Smooth muscle cell (in vitro differentiated cells): ENCODE measurements around the gene TTC3. TPM values are rescaled to one million over a fixed set of nuclear protein-coding genes. Genes with fewer than 3 reads are reported as not detected.
A peak's percentile ranks its signal among the peaks of the same experiment; 100 is the strongest.
"Not testable (repeated sequence)": the region's sequence is repeated elsewhere in the genome, so short reads cannot be mapped to it uniquely, and the experiment has no call there.

Source experiments
- DNase-seq: peaks from one replicate; lab custom pipeline; 2025; ENCODE audit not compliant: unreplicated experiment; lab: John Stamatoyannopoulos, UW
- H2AFZ ChIP-seq: fragments of 200-600 bp; sonication (generic); 2 replicates; pipeline ENCODE4 v1.6.0; 2016; ENCODE audit warnings: antibody characterized with exemption, low read depth, mild to moderate bottlenecking
- H3F3A ChIP-seq: fragments of 200-600 bp; sonication (generic); 2 replicates; pipeline ENCODE4 v1.6.0; 2017; ENCODE audit warnings: antibody characterized with exemption, low read depth
- H3K27ac ChIP-seq: fragments of 200-600 bp; sonication (generic); 2 replicates; pipeline ENCODE4 v1.5.1; 2016; ENCODE audit warnings: low read depth, mild to moderate bottlenecking
- H3K27me3 ChIP-seq: fragments of 200-600 bp; sonication (generic); 2 replicates; pipeline ENCODE4 v1.6.1; 2016; ENCODE audit warnings: low read depth, mild to moderate bottlenecking
- H3K36me3 ChIP-seq: fragments of 200-600 bp; sonication (generic); 2 replicates; pipeline ENCODE4 v1.5.1; 2016; ENCODE audit warnings: low read depth
- H3K4me1 ChIP-seq: fragments of 200-600 bp; sonication (generic); 2 replicates; pipeline ENCODE4 v1.5.1; 2016; ENCODE audit warnings: low read depth
- H3K4me2 ChIP-seq: fragments of 200-600 bp; sonication (generic); 2 replicates; pipeline ENCODE4 v1.6.0; 2016; ENCODE audit warnings: mild to moderate bottlenecking
- H3K4me3 ChIP-seq: fragments of 200-600 bp; sonication (generic); 2 replicates; pipeline ENCODE4 v1.5.1; 2016; ENCODE audit warnings: mild to moderate bottlenecking
- H3K79me2 ChIP-seq: fragments of 200-600 bp; sonication (generic); 2 replicates; pipeline ENCODE4 v1.6.0; 2016; ENCODE audit warnings: low read depth, mild to moderate bottlenecking
- H3K9ac ChIP-seq: fragments of 200-600 bp; sonication (generic); 2 replicates; pipeline ENCODE4 v1.6.0; 2016; ENCODE audit warnings: low read depth
- H3K9me3 ChIP-seq: fragments of 200-600 bp; sonication (generic); replicated peaks from 2 replicates; pipeline ENCODE4 v1.5.1; 2016; ENCODE audit warnings: low read depth
- H4K20me1 ChIP-seq: fragments of 200-600 bp; sonication (generic); 2 replicates; pipeline ENCODE4 v1.6.0; 2016; ENCODE audit warnings: low read depth
- CTCF ChIP-seq: fragments of 200-600 bp; sonication (generic); IDR thresholded peaks from 2 replicates; pipeline ENCODE4 v1.5.1; 2017; ENCODE audit warnings: borderline replicate concordance, mild to moderate bottlenecking, antibody characterized with exemption; ENCODE audit not compliant: insufficient read depth, poor library complexity, severe bottlenecking
- WGBS: methylation state at CpG from one replicate; pipeline ENCODE4 v1.1.7; 2016; ENCODE audit warnings: low lambda C conversion rate; 5-methylcytosine and 5-hydroxymethylcytosine counted together
- polyA plus RNA-seq: library from polyadenylated mRNA; unstranded; fragments of >200 nt; fragmentation: Nextera tagmentation; extraction: Ambion mirVana; gene quantifications from 2 replicates; pipeline ENCODE4 v1.2.1, GENCODE V29; 2016
- total RNA-seq: library from RNA; depleted of rRNA; stranded (reverse); fragments of >200 nt; gene quantifications from 2 replicates; pipeline ENCODE4 v1.2.3, GENCODE V29; 2014

TTC3 gene
- total and polyA plus RNA-seq, 2 experiments from 2014 or later = 193 to 224 TPM

- no peak overlapping the region for H3K4me2 ChIP-seq
- H3K79me2 ChIP-seq = peaks cover 10% of the 10 kb centered on the region
- H3K36me3 ChIP-seq = peaks cover 55% of the 10 kb centered on the region
- H3K4me1 ChIP-seq = peaks cover 28% of the 10 kb centered on the region
- peaks cover 29% of the 10 kb centered on the region for H3F3A ChIP-seq
- DNase-seq = no peak
- peaks cover 15% of the 10 kb centered on the region for H4K20me1 ChIP-seq
- H3K4me3 ChIP-seq = no peak overlapping the region
- no peak for TF ChIP-seq CTCF
- H3K9me3 ChIP-seq = peaks cover 5% of the 10 kb centered on the region
- H3K9ac ChIP-seq = no peak overlapping the region
- H3K27me3 ChIP-seq = no peaks in the 10 kb centered on the region
- H3K27ac ChIP-seq = no peak overlapping the region
- 89% methylated on average over 2 of the region's 2 CpGs for WGBS
- H2AFZ ChIP-seq = no peak overlapping the region
These were observed 63.2 kb downstream of the TTC3 start for GRCh38 chr21:37136261-37136660.

GRCh38 chr21:37136744-37137143 is 63.7 kb downstream of the TTC3 start:
- H3K27ac ChIP-seq = no peak overlapping the region
- H3K4me1 ChIP-seq = peaks cover 28% of the 10 kb centered on the region
- H3K9me3 ChIP-seq = peaks cover 5% of the 10 kb centered on the region
- H3K36me3 ChIP-seq = peaks cover 55% of the 10 kb centered on the region
- no peak for DNase-seq
- H3K4me2 ChIP-seq = no peak overlapping the region
- H2AFZ ChIP-seq = no peak overlapping the region
- TF ChIP-seq CTCF = no peak
- H4K20me1 ChIP-seq = peaks cover 10% of the 10 kb centered on the region
- no peak overlapping the region for H3K9ac ChIP-seq
- peaks cover 29% of the 10 kb centered on the region for H3F3A ChIP-seq
- peaks cover 10% of the 10 kb centered on the region for H3K79me2 ChIP-seq
- no peak overlapping the region for H3K4me3 ChIP-seq
- no peaks in the 10 kb centered on the region for H3K27me3 ChIP-seq

GRCh38 chr21:37139154-37139553 is 66.1 kb downstream of the TTC3 start:
- Histone ChIP-seq H3K27ac (peak overlapping the region; percentile 87), H3K9ac (peak overlapping the region; percentile 18), H3K79me2 (peaks cover 10% of the 10 kb centered on the region), H4K20me1 (peaks cover 7% of the 10 kb centered on the region), H3K36me3 (peaks cover 40% of the 10 kb centered on the region), H3K4me1 (peaks cover 28% of the 10 kb centered on the region), H3K4me2 (peak overlapping the region; percentile 45), H3K27me3 (no peaks in the 10 kb centered on the region), H2AFZ (no peak overlapping the region), H3F3A (peaks cover 29% of the 10 kb centered on the region), H3K4me3 (no peak overlapping the region), H3K9me3 (peaks cover 5% of the 10 kb centered on the region)
- 95% methylated on average over 3 of the region's 3 CpGs for WGBS
- TF ChIP-seq CTCF = no peak
- DNase-seq = no peak

- peaks cover under 1% of the 10 kb centered on the region for H3K9me3 ChIP-seq
- H3K36me3 ChIP-seq = peaks cover 42% of the 10 kb centered on the region
- no peak overlapping the region for H3K4me3 ChIP-seq
- peak overlapping the region; percentile 87 for H3K27ac ChIP-seq
- H3K9ac ChIP-seq = peak overlapping the region; percentile 18
- WGBS = 13% methylated on average over 4 of the region's 4 CpGs
- no peak overlapping the region for H2AFZ ChIP-seq
- no peaks in the 10 kb centered on the region for H3K27me3 ChIP-seq
- no peak for TF ChIP-seq CTCF
- DNase-seq = no peak
- H3K4me2 ChIP-seq = peak overlapping the region; percentile 49
- H3K4me1 ChIP-seq = peaks cover 28% of the 10 kb centered on the region
- peaks cover 29% of the 10 kb centered on the region for H3F3A ChIP-seq
- peaks cover 11% of the 10 kb centered on the region for H3K79me2 ChIP-seq
- peaks cover 7% of the 10 kb centered on the region for H4K20me1 ChIP-seq
These were observed 66.8 kb downstream of the TTC3 start for GRCh38 chr21:37139902-37140301.

- Histone ChIP-seq H3F3A (peaks cover 23% of the 10 kb centered on the region), H3K79me2 (peaks cover 15% of the 10 kb centered on the region), H4K20me1 (peaks cover 21% of the 10 kb centered on the region), H3K36me3 (peaks cover 33% of the 10 kb centered on the region), H3K4me1 (peaks cover 44% of the 10 kb centered on the region)
- not testable (repeated sequence) for H3K4me2 ChIP-seq, H3K27me3 ChIP-seq, H2AFZ ChIP-seq, H3K9me3 ChIP-seq, H3K4me3 ChIP-seq, DNase-seq, H3K27ac ChIP-seq, H3K9ac ChIP-seq
- WGBS = 88% methylated on average over 5 of the region's 5 CpGs
These were observed 70.3 kb downstream of the TTC3 start for GRCh38 chr21:37143392-37143791.
